IPS-11a (cell line): ENCODE measurements around the gene KIF18B.

ENCODE experiments used
- H3K4me3 ChIP-seq: one replicate; pipeline ENCODE4 v1.5.1; 2013; ENCODE audit warnings: low read depth, low read length, control low read depth

Gene KIF18B

GRCh38 chr17:44907729-44908470 is 39.7 kb downstream of the KIF18B start:
- H3K4me3 ChIP-seq = no peak overlapping the region

DNA sequence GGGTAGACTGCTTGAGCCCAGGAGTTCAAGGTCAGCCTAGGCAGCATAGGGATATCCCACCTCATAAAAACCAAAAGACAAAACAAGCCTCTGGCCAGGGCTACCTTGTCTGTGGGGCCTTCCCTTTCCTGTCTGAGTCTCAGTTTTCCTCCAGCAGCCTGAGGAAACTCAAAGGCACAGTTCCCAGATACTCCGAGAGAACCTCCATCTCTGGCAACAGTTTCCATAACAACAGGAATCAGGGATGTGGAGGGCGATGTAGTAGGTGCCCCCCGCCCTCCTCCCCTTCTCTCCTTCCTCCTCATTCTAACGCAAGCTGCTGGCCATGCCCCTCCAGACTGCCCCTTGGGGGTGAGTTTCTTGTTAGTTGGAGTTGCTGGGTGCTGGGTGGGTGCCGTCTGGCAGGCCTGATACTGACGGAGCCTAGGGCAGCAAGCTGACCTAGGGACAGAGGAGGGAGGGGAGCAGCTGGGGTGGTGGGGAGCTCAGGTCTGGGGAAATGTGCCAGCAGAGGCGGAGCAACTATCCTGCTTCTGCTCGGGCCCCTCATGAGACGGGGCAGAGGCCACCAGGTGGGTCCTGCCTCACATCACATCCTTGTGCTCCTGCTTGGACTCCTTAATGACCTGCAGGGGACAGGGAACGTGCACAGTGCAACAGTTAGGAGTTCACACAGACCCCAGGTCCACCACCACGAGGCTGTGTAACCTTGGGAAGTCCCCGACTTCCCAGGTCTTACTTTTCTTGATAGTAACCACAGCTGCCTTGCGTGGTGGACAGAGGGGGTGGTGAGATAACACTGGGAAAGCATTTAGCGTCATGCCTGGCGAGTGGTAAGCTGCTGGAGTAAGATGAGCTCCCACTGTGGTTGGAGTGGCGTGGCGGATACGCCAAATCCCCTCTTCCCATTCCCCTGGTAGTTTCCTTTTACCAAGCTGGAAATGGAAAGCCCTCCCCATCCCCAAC is 40.5 kb downstream of the KIF18B start:
- H3K4me3 ChIP-seq = no peak overlapping the region

DNA sequence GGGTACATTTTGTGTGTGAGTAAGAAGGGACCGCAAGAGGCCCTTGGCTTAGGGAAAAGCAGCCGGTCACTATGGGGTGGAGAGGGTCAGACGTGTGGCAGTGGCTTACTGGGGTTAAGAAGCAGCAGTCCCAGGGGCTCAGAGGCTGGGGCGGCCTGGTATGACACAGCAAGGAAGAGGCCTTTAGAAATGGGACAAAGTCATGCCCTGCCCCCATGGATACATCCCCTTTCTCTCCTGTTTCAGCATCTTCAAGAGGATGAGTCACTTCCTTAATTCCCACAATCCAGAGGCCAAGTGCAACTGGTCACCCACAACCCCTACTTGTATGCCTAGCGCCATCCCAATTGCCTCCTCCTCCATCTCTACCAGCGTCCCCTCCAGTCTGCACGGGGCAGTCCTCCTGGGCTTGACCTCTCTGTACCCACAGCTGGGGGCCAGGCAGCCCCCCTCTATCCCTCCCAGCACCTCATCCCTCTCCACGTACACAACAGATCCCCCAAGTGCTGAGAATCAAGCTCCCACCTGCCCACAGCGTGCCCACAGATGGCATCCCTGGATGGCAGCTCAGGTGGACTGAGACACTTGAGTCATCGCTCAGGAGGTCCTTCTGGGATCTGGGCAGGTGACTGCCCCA is 41.4 kb downstream of the KIF18B start:
- H3K4me3 ChIP-seq = no peak overlapping the region

DNA sequence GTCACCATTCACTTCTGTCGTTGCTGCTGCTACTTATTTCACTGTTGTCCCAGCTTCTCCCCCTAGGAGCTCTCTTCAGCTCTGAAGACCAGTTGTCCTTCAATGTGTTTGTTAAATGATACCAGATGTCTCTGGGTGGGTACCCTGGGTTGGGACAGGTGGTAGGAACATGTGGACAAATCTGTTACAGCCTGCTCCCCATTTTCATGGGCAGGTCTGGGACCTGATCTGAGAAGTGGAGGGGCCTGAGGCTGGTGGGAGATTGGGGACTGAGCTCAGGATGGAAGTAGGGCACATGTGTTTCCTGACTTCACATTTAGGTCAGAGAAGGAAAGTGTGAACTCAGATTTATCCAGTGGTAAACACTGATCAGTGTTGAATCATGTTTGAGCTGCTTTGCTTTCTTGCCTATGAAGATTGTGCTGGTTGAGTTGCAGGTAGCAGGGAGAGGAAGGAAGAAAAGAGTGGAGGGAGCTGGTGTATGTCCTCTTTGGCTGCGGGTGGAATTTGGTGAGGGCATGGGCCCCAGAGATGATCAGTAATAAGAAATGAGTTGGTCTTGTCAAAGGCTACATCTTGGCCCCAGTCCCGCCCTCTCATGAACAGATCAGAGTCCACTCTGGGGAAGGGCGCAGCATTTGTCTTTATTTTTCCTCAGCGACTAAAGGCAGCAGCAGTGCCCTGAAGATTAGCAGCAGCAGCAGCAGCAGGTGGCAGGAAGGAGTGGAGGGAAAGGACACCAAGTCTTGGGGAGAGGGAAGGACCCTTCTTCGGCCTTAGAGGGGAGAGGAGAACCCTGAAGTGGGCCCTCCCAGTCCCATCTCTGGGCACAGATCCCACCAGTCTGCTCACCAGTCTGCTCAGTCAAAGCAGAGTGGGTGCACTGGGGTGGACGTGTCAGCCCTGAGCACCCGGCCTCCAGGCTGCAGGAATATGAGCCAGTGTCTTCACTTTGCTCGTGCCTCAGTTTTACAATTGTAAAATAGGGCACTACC is 42.3 kb downstream of the KIF18B start:
- H3K4me3 ChIP-seq = no peak overlapping the region

DNA sequence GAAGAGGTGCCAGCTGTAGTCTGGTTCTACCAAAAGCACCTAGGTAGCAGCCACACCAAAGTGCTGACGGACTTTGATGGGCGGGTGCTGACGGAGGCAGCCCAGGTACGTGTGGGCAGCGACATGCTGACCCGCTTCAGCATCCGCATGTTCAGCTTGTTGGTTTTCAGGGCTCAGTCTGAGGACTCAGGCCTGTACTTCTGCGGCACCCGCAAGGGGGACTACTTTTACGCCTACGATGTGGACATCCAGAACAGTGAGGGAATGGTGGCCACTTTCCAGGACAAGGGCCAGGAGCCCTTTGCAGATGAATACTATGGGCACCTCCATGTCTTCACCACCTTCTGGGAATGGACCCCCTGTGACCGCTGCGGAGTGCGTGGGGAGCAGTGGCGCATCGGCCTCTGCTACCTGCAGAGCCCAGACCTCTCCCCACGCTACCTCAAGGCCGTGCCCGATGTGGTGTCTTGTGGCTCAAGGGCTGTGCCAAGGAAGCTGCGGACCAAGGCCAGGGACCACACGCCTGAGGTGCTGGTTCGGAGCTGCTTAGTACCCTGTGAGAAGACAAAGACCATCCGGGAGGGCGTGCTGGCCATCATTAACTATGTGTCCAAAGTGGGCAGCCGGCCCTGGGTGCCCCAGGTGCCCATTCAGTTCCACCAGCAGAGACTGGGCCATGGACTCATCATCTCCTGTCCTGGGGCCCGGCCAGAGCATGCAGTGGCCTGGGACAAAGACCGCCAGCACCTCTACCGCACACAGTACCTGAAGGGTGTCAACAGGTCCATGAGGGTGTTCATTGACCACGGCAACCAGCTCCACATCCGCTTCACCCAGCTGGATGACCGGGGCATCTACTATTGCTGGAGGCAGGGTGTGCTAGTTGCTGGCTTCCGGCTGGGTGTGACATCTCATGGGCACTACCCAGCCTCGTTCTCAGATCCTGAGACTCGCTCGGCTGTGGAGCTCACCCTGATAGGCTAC is 43.3 kb downstream of the KIF18B start:
- H3K4me3 ChIP-seq = no peak overlapping the region

DNA sequence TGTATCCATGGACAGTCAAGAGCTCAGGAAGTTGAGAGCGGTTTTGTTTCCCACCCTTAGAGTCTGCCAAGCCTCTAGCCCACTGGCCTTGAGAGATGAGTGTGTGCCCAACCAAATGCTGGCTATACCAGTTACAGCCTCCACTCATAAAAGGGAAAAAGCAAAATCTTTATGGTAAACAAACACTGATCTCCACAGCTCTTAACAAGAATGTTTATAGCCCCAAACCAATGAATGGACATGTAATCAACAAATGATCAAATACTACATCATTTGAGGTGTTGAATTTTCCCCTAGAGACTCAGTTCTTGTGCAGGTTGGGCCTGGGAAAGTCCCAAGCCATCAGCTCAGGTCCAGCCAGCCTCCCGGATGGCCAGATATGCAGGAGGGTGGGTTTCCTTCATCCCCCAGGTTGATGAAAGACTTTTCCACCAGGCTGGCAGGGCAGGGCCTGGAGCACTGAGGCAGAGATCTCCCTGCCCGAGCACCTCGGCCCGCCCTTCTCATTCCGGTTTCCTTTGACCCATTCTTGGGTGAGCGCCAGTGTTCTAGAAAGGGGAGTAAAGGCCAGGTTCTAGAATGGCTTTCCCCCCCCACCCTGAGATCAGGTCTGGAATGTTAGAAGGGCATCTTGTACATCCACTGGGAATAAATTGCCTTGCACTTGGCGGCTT is 44.4 kb downstream of the KIF18B start:
- no peak overlapping the region for H3K4me3 ChIP-seq

DNA sequence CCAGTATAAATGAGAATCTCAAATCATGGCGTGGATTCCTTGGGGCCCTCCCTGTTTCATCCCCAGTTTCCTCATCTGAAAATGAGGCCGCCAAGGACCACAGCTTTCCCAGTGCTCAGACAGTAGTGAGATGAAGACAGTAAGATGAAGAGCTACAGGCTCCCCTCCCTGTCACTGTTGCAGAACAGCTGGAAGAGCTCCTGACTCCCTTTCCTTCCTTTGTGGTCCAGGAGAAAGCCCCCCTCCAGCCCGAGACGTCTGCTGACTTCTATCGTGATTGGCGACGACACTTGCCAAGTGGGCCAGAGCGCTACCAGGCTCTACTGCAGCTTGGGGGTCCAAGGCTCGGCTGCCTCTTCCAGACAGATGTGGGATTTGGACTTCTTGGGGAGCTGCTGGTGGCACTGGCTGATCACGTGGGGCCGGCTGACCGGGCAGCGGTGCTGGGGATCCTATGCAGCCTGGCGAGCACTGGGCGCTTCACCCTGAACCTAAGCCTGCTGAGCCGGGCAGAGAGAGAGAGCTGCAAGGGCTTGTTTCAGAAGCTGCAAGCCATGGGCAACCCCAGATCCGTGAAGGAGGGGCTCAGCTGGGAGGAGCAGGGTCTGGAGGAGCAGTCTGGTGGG is 45.3 kb downstream of the KIF18B start:
- H3K4me3 ChIP-seq = no peak overlapping the region

GRCh38 chr17:44901411-44901921 is 46.1 kb downstream of the KIF18B start:
- no peak overlapping the region for H3K4me3 ChIP-seq

DNA sequence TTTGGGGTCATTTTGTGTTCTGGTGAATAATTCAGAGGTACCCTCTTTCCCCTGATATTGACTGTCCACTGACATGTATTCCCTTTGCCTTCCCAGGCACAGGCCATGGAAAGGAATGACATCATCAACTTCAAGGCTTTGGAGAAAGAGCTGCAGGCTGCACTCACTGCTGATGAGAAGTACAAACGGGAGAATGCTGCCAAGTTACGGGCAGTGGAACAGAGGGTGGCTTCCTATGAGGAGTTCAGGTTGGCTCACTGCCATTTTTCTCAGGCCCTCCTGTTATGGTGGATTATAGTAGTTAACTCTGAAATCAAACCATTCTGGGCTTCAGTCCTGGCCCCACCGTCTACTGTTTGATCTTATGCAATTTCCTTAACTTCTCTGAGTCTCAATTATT is 46.7 kb downstream of the KIF18B start:
- H3K4me3 ChIP-seq = no peak overlapping the region

DNA sequence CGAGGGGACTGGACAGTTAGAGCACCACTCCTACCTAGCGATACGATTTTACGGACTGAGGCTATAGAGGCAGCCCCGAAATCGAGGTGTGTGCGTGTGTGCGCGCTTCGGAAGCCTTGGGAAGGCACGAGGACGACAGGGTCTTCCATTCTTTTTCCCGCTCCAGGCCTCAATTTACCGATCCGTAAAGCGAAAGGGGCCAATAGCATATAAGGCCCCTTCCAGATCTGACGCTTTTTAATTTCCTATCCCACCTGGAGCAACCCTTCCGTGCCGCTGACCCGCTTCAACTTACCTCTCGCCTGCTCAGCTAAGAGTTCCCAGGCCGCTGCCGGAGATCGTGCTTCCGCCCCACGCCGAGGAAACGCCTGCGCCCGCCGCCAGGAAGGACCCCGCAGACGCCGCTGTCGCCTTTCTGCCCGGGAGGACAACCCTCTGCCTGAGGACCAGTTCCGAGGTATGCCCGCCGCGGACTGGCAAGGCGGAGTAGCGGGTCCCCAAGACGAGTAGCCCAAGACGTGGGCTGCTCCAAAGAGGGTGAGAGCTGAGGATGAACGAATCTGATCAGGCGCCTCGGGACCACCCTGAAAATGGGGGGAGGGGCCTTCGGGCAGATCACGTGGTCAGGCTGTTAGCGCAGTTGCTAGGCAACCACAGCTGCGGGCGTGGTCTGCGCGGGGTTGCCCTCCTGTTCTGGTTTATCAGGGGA is 48.3 kb downstream of the KIF18B start, which contains the start of gene EFTUD2:
EFTUD2 (minus strand) TSS at position 372 of the 709 bp plus-strand sequence. CDS start 4,924 bp downstream, outside the sequence.
- peak within 1 kb of the TSS; percentile 99 for H3K4me3 ChIP-seq

DNA sequence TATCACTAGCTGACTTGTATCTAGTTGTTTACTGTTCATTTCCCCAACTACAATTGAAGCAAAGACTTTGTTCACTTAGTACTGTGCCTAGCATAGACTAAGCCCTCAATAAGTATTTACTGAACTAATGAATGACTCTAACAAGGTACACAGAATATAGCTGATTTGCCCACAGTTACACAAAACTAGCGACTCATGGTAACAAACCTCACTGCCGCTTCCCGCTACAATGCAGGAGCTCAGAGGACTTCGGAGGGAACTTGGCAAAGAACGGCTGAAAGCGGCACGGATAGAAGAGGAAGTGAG is 48.9 kb downstream of the KIF18B start:
- peak overlapping the region; percentile 99 for H3K4me3 ChIP-seq

DNA sequence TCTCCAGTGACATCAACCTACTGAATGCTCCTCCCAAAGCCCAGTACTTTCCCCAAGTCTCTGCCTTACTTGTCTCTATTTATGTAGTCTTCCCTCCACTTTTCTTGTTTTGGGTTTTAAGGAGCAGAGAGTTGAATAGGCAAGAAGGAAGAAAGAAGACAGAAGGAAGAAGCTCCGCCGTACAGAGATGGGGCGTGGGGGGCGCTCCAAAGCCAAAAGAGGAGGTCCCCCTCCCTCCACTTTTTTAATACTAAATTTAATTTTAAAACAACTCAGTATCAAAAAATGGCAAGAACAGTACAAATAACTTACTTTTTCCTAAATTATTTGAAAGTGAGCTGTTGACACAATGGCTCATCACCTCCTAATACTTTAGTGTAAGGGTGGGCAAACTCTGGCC is 52.9 kb downstream of the KIF18B start:
- H3K4me3 ChIP-seq = no peak overlapping the region

DNA sequence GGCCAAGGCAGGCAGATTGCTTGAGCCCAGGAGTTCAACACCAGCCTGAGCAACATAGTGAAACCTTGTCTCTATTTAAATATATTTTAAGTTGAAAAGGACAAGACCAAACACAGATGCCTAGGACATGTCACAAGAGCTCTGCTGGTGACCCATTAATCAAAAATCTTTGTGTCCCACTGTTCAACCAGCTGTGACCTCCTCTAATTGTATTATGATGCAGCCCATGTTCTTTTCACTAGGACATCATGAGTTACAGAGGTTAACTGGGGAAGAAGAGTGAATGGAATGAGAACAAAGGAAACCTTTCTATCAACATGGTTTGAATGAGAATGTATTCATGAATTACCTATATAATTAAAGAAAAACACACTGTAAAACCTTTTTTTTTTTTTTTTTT is 55.3 kb downstream of the KIF18B start:
- no peak overlapping the region for H3K4me3 ChIP-seq

DNA sequence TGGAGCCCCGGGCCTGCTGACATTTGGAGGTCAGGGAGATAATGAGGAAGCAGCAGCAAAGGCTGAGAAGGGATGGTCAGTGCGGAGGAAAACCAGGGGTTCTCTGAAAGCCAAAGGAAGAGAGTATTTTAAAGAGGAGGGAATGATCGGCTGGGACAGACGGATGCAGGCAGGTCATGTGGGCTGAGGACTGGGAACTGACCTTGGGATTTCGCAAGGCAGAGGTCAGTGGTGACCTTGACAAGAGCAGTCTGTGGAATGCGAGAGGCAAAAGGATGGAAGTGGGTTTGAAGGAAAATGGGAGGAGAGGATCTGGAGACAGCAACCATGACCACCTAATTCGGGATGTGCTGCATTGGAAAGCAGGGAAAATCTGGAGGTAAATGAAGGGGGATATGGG is 58.6 kb downstream of the KIF18B start:
- no peak overlapping the region for H3K4me3 ChIP-seq

GRCh38 chr17:44887971-44888954 is 59.3 kb downstream of the KIF18B start:
- no peak overlapping the region for H3K4me3 ChIP-seq

- no peak overlapping the region for H3K4me3 ChIP-seq
These were observed 60.6 kb downstream of the KIF18B start for GRCh38 chr17:44887016-44887415.
